K562 treated with DMSO at 1 percent for 4 hours (cell line): ENCODE measurements around the gene CD276. TPM values are rescaled to one million over a fixed set of nuclear protein-coding genes. Genes with fewer than 3 reads are reported as not detected.

Experiments used
- total RNA-seq: library from RNA; unstranded; fragments of 300-600 nt; gene quantifications from 2 replicates; pipeline ENCODE4 v1.2.3, GENCODE V29; 2022; ENCODE audit not compliant: insufficient read depth

Gene CD276
- total RNA-seq: 5.0 and 6.5 TPM in 2 replicates

GRCh38 chr15:73683777-73684580 lies at the start of gene CD276:
TSS of gene CD276 (plus strand) at chr15:73684383. CDS start at chr15:73699640, 15,257 bp downstream.

GRCh38 chr15:73753250-73754130 lies 69.3 kb downstream of the CD276 start, which contains the start of gene INSYN1:
TSS of gene INSYN1 (minus strand) at chr15:73753351. CDS start at chr15:73751130, 2,221 bp downstream.

Other genes with a start within 250 kb of the CD276 start
- not detected in 2 replicates for gene REC114, start 241.2 kb upstream of the CD276 start, total RNA-seq
- gene NPTN, start 51.0 kb upstream of the CD276 start, total RNA-seq: 34.6 and 43.7 TPM in 2 replicates
- not detected in 2 replicates for gene INSYN1, start 69.0 kb downstream of the CD276 start, total RNA-seq
- gene TBC1D21, start 189.2 kb downstream of the CD276 start, total RNA-seq: not detected in 2 replicates
- not detected in 2 replicates for gene LOXL1, start 242.1 kb downstream of the CD276 start, total RNA-seq